GM12878 (cell line): ENCODE results near the gene USE1. TPM values are rescaled to one million over a fixed set of nuclear protein-coding genes. Genes with fewer than 3 reads are reported as not detected.

ENCODE experiments used
- BHLHE40 ChIP-seq, 2 experiments: fragments of 450-650 bp in 1 of 2; IDR thresholded peaks; 2 replicates each; pipeline ENCODE4 v1.6.1; 2011 to 2017; ENCODE audit warnings: low read depth in 2 of 2, borderline replicate concordance in 1 of 2, improper control_type of control experiment in 1 of 2, low read length in 1 of 2, mild to moderate bottlenecking in 1 of 2
- CHD1 ChIP-seq: IDR thresholded peaks from 2 replicates; pipeline ENCODE4 v1.6.1; 2012; ENCODE audit warnings: low read depth, low read length, improper control_type of control experiment
- CHD2 ChIP-seq: IDR thresholded peaks from 2 replicates; pipeline ENCODE4 v1.6.1; 2011; ENCODE audit warnings: low read depth, low read length, improper control_type of control experiment, borderline replicate concordance
- E2F4 ChIP-seq: IDR thresholded peaks from 2 replicates; pipeline ENCODE4 v1.6.1; 2012; ENCODE audit warnings: low read depth, low read length, improper control_type of control experiment
- EGR1 ChIP-seq, 2 experiments: IDR thresholded peaks; 1 replicate in 1 of 2; 2 replicates in 1 of 2; pipeline ENCODE4 v1.6.1; 2011 to 2012; ENCODE audit warnings: low read depth in 2 of 2, low read length in 2 of 2, borderline replicate concordance in 1 of 2, mild to moderate bottlenecking in 1 of 2, moderate library complexity in 1 of 2
- FOXM1 ChIP-seq: IDR thresholded peaks from 2 replicates; pipeline ENCODE4 v1.6.1; 2012; ENCODE audit warnings: low read depth, mild to moderate bottlenecking, inconsistent platforms, low read length, moderate library complexity
- GABPA ChIP-seq: IDR thresholded peaks from 2 replicates; pipeline ENCODE4 v1.6.1; 2014; ENCODE audit warnings: antibody characterized with exemption, low read depth, mild to moderate bottlenecking, inconsistent platforms
- POLR2AphosphoS5 ChIP-seq: IDR thresholded peaks from 2 replicates; pipeline ENCODE4 v1.6.1; 2011; ENCODE audit warnings: mild to moderate bottlenecking, low read length, inconsistent platforms
- RELB ChIP-seq: fragments of 450-650 bp; IDR thresholded peaks from 2 replicates; pipeline ENCODE4 v1.6.1; 2017; ENCODE audit warnings: low read depth, mild to moderate bottlenecking, moderate library complexity
- SUZ12 ChIP-seq: fragments of 200-600 bp; sonication (generic); IDR thresholded peaks from one replicate; pipeline ENCODE4 v1.6.1; 2018; ENCODE audit warnings: antibody characterized with exemption, mild to moderate bottlenecking; ENCODE audit not compliant: unreplicated experiment
- TCF7 ChIP-seq: IDR thresholded peaks from 2 replicates; pipeline ENCODE4 v1.6.1; 2014; ENCODE audit warnings: antibody characterized with exemption, borderline replicate concordance
- ZNF384 ChIP-seq: IDR thresholded peaks from 2 replicates; pipeline ENCODE4 v1.6.1; 2012; ENCODE audit warnings: low read depth, mild to moderate bottlenecking, low read length, improper control_type of control experiment, borderline replicate concordance
- ZNF687 ChIP-seq: fragments of 450-650 bp; IDR thresholded peaks from 2 replicates; pipeline ENCODE4 v1.6.1; 2017; ENCODE audit warnings: mild to moderate bottlenecking, moderate library complexity
- polyA plus RNA-seq, 11 experiments: library from polyadenylated mRNA; depleted of rRNA in 4 of 11; unstranded in 6 of 11; stranded (reverse) in 5 of 11; fragments of >200 nt; fragmentation: Nextera tagmentation in 4 of 11; fragmentation: Illumina TruSeq in 1 of 11; extraction: Ambion mirVana in 4 of 11; extraction: Trizol in 1 of 11; gene quantifications; 1 replicate in 1 of 11; 2 replicates in 10 of 11; pipeline versions ENCODE4 v1.2.1 to v1.2.3, GENCODE V29; 2011 to 2016; ENCODE audit warnings: inconsistent platforms in 2 of 11, missing spikeins in 2 of 11, low read depth in 1 of 11
- total RNA-seq, 4 experiments: library from RNA; depleted of rRNA in 3 of 4; stranded (reverse); fragments of >200 nt in 3 of 4; fragmentation: Illumina TruSeq in 1 of 4; extraction: Trizol in 1 of 4; gene quantifications; 2 replicates each; pipeline versions ENCODE4 v1.2.1 to v1.2.3, GENCODE V29; 2013 to 2021
- TF ChIP-seq, protein P1 (sequence below): fragments of 450-650 bp; conservative IDR thresholded peaks from 2 replicates; pipeline ENCODE4 v1.6.1; 2017; ENCODE audit warnings: mild to moderate bottlenecking, moderate library complexity
- TF ChIP-seq, protein P2 (sequence below): IDR thresholded peaks from 2 replicates; pipeline ENCODE4 v1.6.1; 2012; ENCODE audit warnings: low read depth, low read length, improper control_type of control experiment
- TF ChIP-seq, protein P3 (sequence below): IDR thresholded peaks from 2 replicates; pipeline ENCODE4 v1.6.1; 2012; ENCODE audit warnings: low read depth, low read length, improper control_type of control experiment

The USE1 gene
- total and polyA plus RNA-seq, 10 of the 15 experiments (the other 5 are each of a cell fraction or from before 2014, with no cell fraction given), result 9.7 to 24.0 (median 16.1) TPM

DNA sequence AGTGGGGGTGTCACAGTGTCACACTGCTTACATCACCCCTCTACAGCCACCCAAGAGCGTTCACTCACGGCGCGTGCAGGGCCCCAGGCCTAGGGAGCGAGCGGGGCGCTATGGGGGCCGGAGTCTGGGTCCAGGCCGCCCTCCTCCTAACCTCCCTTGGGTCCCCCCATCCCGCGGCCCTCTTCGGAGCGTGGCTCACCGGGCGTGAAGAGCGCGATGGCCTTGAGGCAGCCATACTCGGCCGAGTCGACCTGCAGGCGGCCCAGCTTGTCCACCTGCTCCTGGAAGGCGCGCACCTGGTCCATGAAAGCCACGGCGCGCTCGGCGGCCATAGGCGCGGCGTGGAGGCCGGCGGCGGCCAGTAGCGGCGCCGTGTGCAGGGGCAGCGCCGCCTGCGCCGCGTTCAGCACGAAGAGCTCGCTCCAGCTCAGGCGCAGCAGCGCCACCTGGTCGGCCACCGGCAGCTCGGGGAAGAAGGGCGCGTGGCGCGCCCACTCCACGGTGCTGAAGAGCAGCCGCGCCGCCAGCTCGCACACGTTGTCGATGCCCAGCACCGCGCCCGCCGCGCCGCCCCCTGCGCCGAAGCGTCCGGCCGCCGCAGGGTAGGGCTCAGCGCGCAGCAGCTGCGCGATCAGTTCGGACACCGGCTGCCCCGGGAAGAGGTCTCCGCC, 20.3 kb downstream of the USE1 start (continued):
- TF ChIP-seq RELB, result no peak
- no peak for TF ChIP-seq ZNF384
- peak; percentile 54; the same call in 1 of the 2 replicates for TF ChIP-seq CHD2
- TF ChIP-seq, protein P1, sequence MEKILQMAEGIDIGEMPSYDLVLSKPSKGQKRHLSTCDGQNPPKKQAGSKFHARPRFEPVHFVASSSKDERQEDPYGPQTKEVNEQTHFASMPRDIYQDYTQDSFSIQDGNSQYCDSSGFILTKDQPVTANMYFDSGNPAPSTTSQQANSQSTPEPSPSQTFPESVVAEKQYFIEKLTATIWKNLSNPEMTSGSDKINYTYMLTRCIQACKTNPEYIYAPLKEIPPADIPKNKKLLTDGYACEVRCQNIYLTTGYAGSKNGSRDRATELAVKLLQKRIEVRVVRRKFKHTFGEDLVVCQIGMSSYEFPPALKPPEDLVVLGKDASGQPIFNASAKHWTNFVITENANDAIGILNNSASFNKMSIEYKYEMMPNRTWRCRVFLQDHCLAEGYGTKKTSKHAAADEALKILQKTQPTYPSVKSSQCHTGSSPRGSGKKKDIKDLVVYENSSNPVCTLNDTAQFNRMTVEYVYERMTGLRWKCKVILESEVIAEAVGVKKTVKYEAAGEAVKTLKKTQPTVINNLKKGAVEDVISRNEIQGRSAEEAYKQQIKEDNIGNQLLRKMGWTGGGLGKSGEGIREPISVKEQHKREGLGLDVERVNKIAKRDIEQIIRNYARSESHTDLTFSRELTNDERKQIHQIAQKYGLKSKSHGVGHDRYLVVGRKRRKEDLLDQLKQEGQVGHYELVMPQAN, result peak; percentile 92
- TF ChIP-seq GABPA, result no peak
- TF ChIP-seq ZNF687, result peak; percentile 95
- TF ChIP-seq, protein P2, sequence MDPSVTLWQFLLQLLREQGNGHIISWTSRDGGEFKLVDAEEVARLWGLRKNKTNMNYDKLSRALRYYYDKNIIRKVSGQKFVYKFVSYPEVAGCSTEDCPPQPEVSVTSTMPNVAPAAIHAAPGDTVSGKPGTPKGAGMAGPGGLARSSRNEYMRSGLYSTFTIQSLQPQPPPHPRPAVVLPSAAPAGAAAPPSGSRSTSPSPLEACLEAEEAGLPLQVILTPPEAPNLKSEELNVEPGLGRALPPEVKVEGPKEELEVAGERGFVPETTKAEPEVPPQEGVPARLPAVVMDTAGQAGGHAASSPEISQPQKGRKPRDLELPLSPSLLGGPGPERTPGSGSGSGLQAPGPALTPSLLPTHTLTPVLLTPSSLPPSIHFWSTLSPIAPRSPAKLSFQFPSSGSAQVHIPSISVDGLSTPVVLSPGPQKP, result no peak
- no peak for TF ChIP-seq CHD1
- peak; percentile 34 to 84; a peak in 3 of 4 replicates for TF ChIP-seq BHLHE40 (IDR thresholded peaks at IDR 0.05; ENCODE audit: borderline replicate concordance in 1 of 2, low read depth in 2 of 2, low read length in 1 of 2)
- TF ChIP-seq, protein P3, sequence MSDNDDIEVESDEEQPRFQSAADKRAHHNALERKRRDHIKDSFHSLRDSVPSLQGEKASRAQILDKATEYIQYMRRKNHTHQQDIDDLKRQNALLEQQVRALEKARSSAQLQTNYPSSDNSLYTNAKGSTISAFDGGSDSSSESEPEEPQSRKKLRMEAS, result peak; percentile 92
- TF ChIP-seq SUZ12, result no peak
- TF ChIP-seq TCF7, result no peak
- TF ChIP-seq POLR2AphosphoS5, result no peak
- TF ChIP-seq FOXM1, result no peak
- peak in 1 of 2 experiments; percentile 2; a peak in 1 of 3 replicates for TF ChIP-seq EGR1 (IDR thresholded peaks at IDR 0.05; ENCODE audit: borderline replicate concordance in 1 of 2, low read depth in 2 of 2, low read length in 2 of 2)
- no peak; the same call in 1 of the 2 replicates for TF ChIP-seq E2F4
